Neural progenitor cell (in vitro differentiated cells): ENCODE data around the gene SLC35G2. TPM values are rescaled to one million over a fixed set of nuclear protein-coding genes. Genes with fewer than 3 reads are reported as not detected.

ENCODE experiments used
- DNase-seq: peaks from one replicate; pipeline ENCODE4 v3.0.0-alpha.2; 2016; ENCODE audit warnings: low spot score
- H2AFZ ChIP-seq: fragments of 200-600 bp; sonication (generic); replicated peaks from 2 replicates; pipeline ENCODE4 v1.6.1; 2016; ENCODE audit warnings: antibody characterized with exemption
- H3F3A ChIP-seq: fragments of 200-600 bp; sonication (generic); 2 replicates; pipeline ENCODE4 v1.6.1; 2016; ENCODE audit warnings: antibody characterized with exemption, low read depth
- H3K27ac ChIP-seq: fragments of 200-600 bp; sonication (generic); 2 replicates; pipeline ENCODE4 v1.5.1; 2016; ENCODE audit warnings: mild to moderate bottlenecking
- H3K27me3 ChIP-seq: fragments of 200-600 bp; sonication (generic); 2 replicates; pipeline ENCODE4 v1.6.1; 2016; ENCODE audit warnings: mild to moderate bottlenecking, moderate library complexity
- H3K36me3 ChIP-seq: fragments of 200-600 bp; sonication (generic); 2 replicates; pipeline ENCODE4 v1.5.1; 2016
- H3K4me1 ChIP-seq: fragments of 200-600 bp; sonication (generic); 2 replicates; pipeline ENCODE4 v1.6.1; 2016; ENCODE audit warnings: mixed run types
- H3K4me2 ChIP-seq: fragments of 200-600 bp; sonication (generic); 2 replicates; pipeline ENCODE4 v1.6.1; 2016
- H3K4me3 ChIP-seq: fragments of 200-600 bp; sonication (generic); 2 replicates; pipeline ENCODE4 v1.5.1; 2016
- H3K79me2 ChIP-seq: fragments of 200-600 bp; sonication (generic); 2 replicates; pipeline ENCODE4 v1.6.1; 2016; ENCODE audit warnings: low read depth
- H3K9ac ChIP-seq: fragments of 200-600 bp; sonication (generic); 2 replicates; pipeline ENCODE4 v1.6.1; 2016
- H3K9me3 ChIP-seq: fragments of 200-600 bp; sonication (generic); 2 replicates; pipeline ENCODE4 v1.5.1; 2016; ENCODE audit warnings: low read depth
- H4K20me1 ChIP-seq: fragments of 200-600 bp; sonication (generic); 2 replicates; pipeline ENCODE4 v1.6.1; 2016; ENCODE audit warnings: low read depth
- H3K27ac Mint-ChIP-seq: 3 replicates; pipeline ENCODE4 v1.8.0; 2021; ENCODE audit warnings: mixed read lengths
- H3K27me3 Mint-ChIP-seq: 2 replicates; pipeline ENCODE4 v1.8.0; 2022; ENCODE audit warnings: low read depth, mild to moderate bottlenecking, inconsistent platforms, moderate library complexity, mixed read lengths; ENCODE audit not compliant: insufficient read depth
- H3K36me3 Mint-ChIP-seq: 3 replicates; pipeline ENCODE4 v1.8.0; 2021; ENCODE audit warnings: mixed read lengths
- H3K4me1 Mint-ChIP-seq: 3 replicates; pipeline ENCODE4 v1.8.0; 2021; ENCODE audit warnings: mixed read lengths
- H3K4me3 Mint-ChIP-seq: 3 replicates; pipeline ENCODE4 v1.8.0; 2021; ENCODE audit warnings: mild to moderate bottlenecking, moderate library complexity, mixed read lengths
- H3K9me3 Mint-ChIP-seq: 3 replicates; pipeline ENCODE4 v1.8.0; 2020; ENCODE audit warnings: mixed read lengths
- CTCF ChIP-seq: fragments of 200-600 bp; sonication (generic); IDR thresholded peaks from 2 replicates; pipeline ENCODE4 v1.5.1; 2017; ENCODE audit warnings: antibody characterized with exemption, mild to moderate bottlenecking
- EZH2 ChIP-seq: fragments of 200-600 bp; sonication (generic); IDR thresholded peaks from 2 replicates; pipeline ENCODE4 v1.6.1; 2017; ENCODE audit warnings: antibody characterized with exemption, mild to moderate bottlenecking, moderate library complexity
- EZH2phosphoT487 ChIP-seq: fragments of 200-600 bp; sonication (generic); IDR thresholded peaks from 2 replicates; pipeline ENCODE4 v1.6.1; 2017; ENCODE audit warnings: antibody characterized with exemption
- total RNA-seq: library from RNA; depleted of rRNA; stranded (reverse); fragments of >200 nt; gene quantifications from 2 replicates; pipeline ENCODE4 v1.2.3, GENCODE V29; 2015; ENCODE audit warnings: low replicate concordance

SLC35G2 gene
- total RNA-seq, 1 donor from 2014 or later, result 1.5 TPM

- peak overlapping the region; percentile 58 for H3K27ac Mint-ChIP-seq
- Histone ChIP-seq H3K4me3 (no peak overlapping the region), H3F3A (peaks cover 26% of the 10 kb centered on the region), H2AFZ (no peak overlapping the region), H3K9ac (no peak overlapping the region), H3K27me3 (peaks cover 44% of the 10 kb centered on the region), H3K36me3 (no peaks in the 10 kb centered on the region), H3K27ac (no peak overlapping the region), H3K4me1 (peaks cover 9% of the 10 kb centered on the region), H3K9me3 (no peaks in the 10 kb centered on the region), H3K4me2 (no peak overlapping the region), H4K20me1 (peaks cover 11% of the 10 kb centered on the region), H3K79me2 (no peaks in the 10 kb centered on the region)
- peaks cover 10% of the 10 kb centered on the region for H3K36me3 Mint-ChIP-seq
- H3K4me1 Mint-ChIP-seq, result peaks cover 41% of the 10 kb centered on the region
- no peak for DNase-seq
- H3K4me3 Mint-ChIP-seq, result peak overlapping the region; percentile 93
- TF ChIP-seq EZH2phosphoT487 (no peak), EZH2 (no peak), CTCF (no peak)
- peaks cover 13% of the 10 kb centered on the region for H3K9me3 Mint-ChIP-seq
- H3K27me3 Mint-ChIP-seq, result peaks cover 6% of the 10 kb centered on the region
These were observed 1.5 kb upstream of the SLC35G2 start for GRCh38 chr3:136817448-136817847.

- H3K4me3 Mint-ChIP-seq, result peak overlapping the region; percentile 93
- Histone ChIP-seq H3F3A (peaks cover 26% of the 10 kb centered on the region), H3K9ac (no peak overlapping the region), H4K20me1 (peaks cover 11% of the 10 kb centered on the region), H3K27ac (no peak overlapping the region), H3K4me2 (peak overlapping the region; percentile 90), H3K9me3 (no peaks in the 10 kb centered on the region), H3K27me3 (peaks cover 44% of the 10 kb centered on the region), H3K4me1 (peaks cover 9% of the 10 kb centered on the region), H3K4me3 (peak overlapping the region; percentile 55), H3K36me3 (no peaks in the 10 kb centered on the region), H3K79me2 (no peaks in the 10 kb centered on the region), H2AFZ (peak overlapping the region; percentile 95)
- TF ChIP-seq EZH2 (no peak), CTCF (no peak), EZH2phosphoT487 (no peak)
- peaks cover 14% of the 10 kb centered on the region for H3K9me3 Mint-ChIP-seq
- DNase-seq, result peak; percentile 13
- H3K4me1 Mint-ChIP-seq, result peaks cover 41% of the 10 kb centered on the region
- H3K27ac Mint-ChIP-seq, result peak overlapping the region; percentile 91
- peaks cover 18% of the 10 kb centered on the region for H3K36me3 Mint-ChIP-seq
- peaks cover 2% of the 10 kb centered on the region for H3K27me3 Mint-ChIP-seq
These were observed 646 bp upstream of the SLC35G2 start for GRCh38 chr3:136818191-136818768.

GRCh38 chr3:136819392-136819730, 435 bp downstream of the SLC35G2 start:
- H3K36me3 Mint-ChIP-seq, result peaks cover 25% of the 10 kb centered on the region
- H3K27ac Mint-ChIP-seq, result peak overlapping the region; percentile 93
- peaks cover 11% of the 10 kb centered on the region for H4K20me1 ChIP-seq
- peak overlapping the region; percentile 93 for H3K4me3 Mint-ChIP-seq
- no peak overlapping the region for H3K9ac ChIP-seq
- peaks cover 26% of the 10 kb centered on the region for H3F3A ChIP-seq
- no peak overlapping the region for H3K27ac ChIP-seq
- peaks cover 2% of the 10 kb centered on the region for H3K27me3 Mint-ChIP-seq
- peaks cover 44% of the 10 kb centered on the region for H3K27me3 ChIP-seq
- no peaks in the 10 kb centered on the region for H3K36me3 ChIP-seq
- peak overlapping the region; percentile 95 for H2AFZ ChIP-seq
- TF ChIP-seq EZH2, result peak; percentile 91
- no peak for TF ChIP-seq CTCF
- TF ChIP-seq EZH2phosphoT487, result peak; percentile 89
- H3K4me3 ChIP-seq, result peak overlapping the region; percentile 55
- H3K9me3 ChIP-seq, result peaks cover 6% of the 10 kb centered on the region
- DNase-seq, result peak; percentile 45
- H3K79me2 ChIP-seq, result no peaks in the 10 kb centered on the region
- peak overlapping the region; percentile 90 for H3K4me2 ChIP-seq
- H3K4me1 Mint-ChIP-seq, result peaks cover 41% of the 10 kb centered on the region
- H3K4me1 ChIP-seq, result peaks cover 9% of the 10 kb centered on the region
- H3K9me3 Mint-ChIP-seq, result peaks cover 21% of the 10 kb centered on the region
